SK-N-SH treated with all-trans-retinoic acid at 6 μM for 48 hours (cell line): Measurements from ENCODE around the gene PLCB3.

Experiments used
- ATAC-seq: fragments of 200-7000 bp; cut with Tn5 transposase; 3 replicates; pipeline ENCODE4 v1.9.1; 2020; ENCODE audit warnings: mild to moderate bottlenecking, moderate library complexity
- BACH2 ChIP-seq: fragments of 250-450 bp; sonication (Bioruptor Pico); IDR thresholded peaks from 2 replicates; pipeline ENCODE4 v1.9.0; 2021; ENCODE audit warnings: mild to moderate bottlenecking, borderline replicate concordance
- CSDC2 ChIP-seq: fragments of 250-450 bp; sonication (Bioruptor Pico); IDR thresholded peaks from 2 replicates; pipeline ENCODE4 v1.5.0; 2020; ENCODE audit warnings: mild to moderate bottlenecking, moderate library complexity
- ESRRG ChIP-seq: fragments of 250-450 bp; sonication (Bioruptor Pico); IDR thresholded peaks from 2 replicates; pipeline ENCODE4 v1.6.1; 2021; ENCODE audit warnings: mild to moderate bottlenecking
- GLIS3 ChIP-seq: fragments of 250-450 bp; sonication (Bioruptor Pico); IDR thresholded peaks from 2 replicates; pipeline ENCODE4 v1.5.0; 2020; ENCODE audit warnings: mild to moderate bottlenecking, moderate library complexity
- ISL1 ChIP-seq: fragments of 250-450 bp; sonication (Bioruptor Pico); IDR thresholded peaks from 2 replicates; pipeline ENCODE4 v2.1.2; 2022; ENCODE audit warnings: mild to moderate bottlenecking, moderate library complexity
- OSR1 ChIP-seq: fragments of 250-450 bp; sonication (Bioruptor Pico); IDR thresholded peaks from 2 replicates; pipeline ENCODE4 v1.8.0; 2022; ENCODE audit warnings: moderate library complexity, mild to moderate bottlenecking, inconsistent platforms
- PPARA ChIP-seq: fragments of 250-450 bp; sonication (Bioruptor Pico); IDR thresholded peaks from 2 replicates; pipeline ENCODE4 v1.5.0; 2020; ENCODE audit warnings: mild to moderate bottlenecking, borderline replicate concordance
- RARB ChIP-seq: fragments of 250-450 bp; sonication (Bioruptor Pico); IDR thresholded peaks from 2 replicates; pipeline ENCODE4 v1.8.0; 2021; ENCODE audit warnings: mild to moderate bottlenecking, moderate library complexity
- SNAI2 ChIP-seq: fragments of 250-450 bp; sonication (Bioruptor Pico); IDR thresholded peaks from 2 replicates; pipeline ENCODE4 v1.5.0; 2020; ENCODE audit warnings: mild to moderate bottlenecking, moderate library complexity
- TCF4 ChIP-seq: fragments of 250-450 bp; sonication (Bioruptor Pico); IDR thresholded peaks from 2 replicates; pipeline ENCODE4 v1.8.0; 2021; ENCODE audit warnings: mild to moderate bottlenecking, moderate library complexity, borderline replicate concordance
- TOX ChIP-seq: fragments of 250-450 bp; sonication (Bioruptor Pico); IDR thresholded peaks from 2 replicates; pipeline ENCODE4 v1.8.0; 2021; ENCODE audit warnings: mild to moderate bottlenecking, moderate library complexity, borderline replicate concordance
- ZC3H10 ChIP-seq: fragments of 250-450 bp; sonication (Bioruptor Pico); IDR thresholded peaks from 2 replicates; pipeline ENCODE4 v1.5.1; 2021; ENCODE audit warnings: mild to moderate bottlenecking, moderate library complexity
- ZFP3 ChIP-seq: fragments of 250-450 bp; sonication (Bioruptor Pico); IDR thresholded peaks from 2 replicates; pipeline ENCODE4 v1.5.0; 2020; ENCODE audit warnings: mild to moderate bottlenecking, moderate library complexity
- ZFP30 ChIP-seq: fragments of 450-650 bp; formaldehyde crosslinking; IDR thresholded peaks from 2 replicates; pipeline ENCODE4 v1.5.0; 2022; ENCODE audit warnings: mild to moderate bottlenecking, moderate library complexity
- ZNF565 ChIP-seq: fragments of 450-650 bp; formaldehyde crosslinking; conservative IDR thresholded peaks from 2 replicates; pipeline ENCODE4 v1.5.0; 2020; ENCODE audit warnings: low read depth, mild to moderate bottlenecking, moderate library complexity
- ZNF70 ChIP-seq: fragments of 450-650 bp; formaldehyde crosslinking; IDR thresholded peaks from 2 replicates; pipeline ENCODE4 v1.5.0; 2020; ENCODE audit warnings: mild to moderate bottlenecking, moderate library complexity
- ZNF8 ChIP-seq: fragments of 450-650 bp; formaldehyde crosslinking; IDR thresholded peaks from 2 replicates; pipeline ENCODE4 v1.5.0; 2020; ENCODE audit warnings: mild to moderate bottlenecking, moderate library complexity
- TF ChIP-seq, protein P1 (sequence below): fragments of 250-450 bp; sonication (Bioruptor Pico); IDR thresholded peaks from 2 replicates; pipeline ENCODE4 v1.5.1; 2020; ENCODE audit warnings: low read depth, mild to moderate bottlenecking, moderate library complexity
- TF ChIP-seq, protein P2 (sequence below): fragments of 250-450 bp; sonication (Bioruptor Pico); IDR thresholded peaks from 2 replicates; pipeline ENCODE4 v1.5.1; 2021; ENCODE audit warnings: mild to moderate bottlenecking, moderate library complexity
- TF ChIP-seq, protein P3 (sequence below): fragments of 250-450 bp; sonication (Bioruptor Pico); IDR thresholded peaks from 2 replicates; pipeline ENCODE4 v1.8.0; 2021; ENCODE audit warnings: low read depth, mild to moderate bottlenecking, moderate library complexity, borderline replicate concordance
- TF ChIP-seq, protein P4 (sequence below): fragments of 250-450 bp; sonication (Bioruptor Pico); IDR thresholded peaks from 2 replicates; pipeline ENCODE4 v1.8.0; 2020; ENCODE audit warnings: mild to moderate bottlenecking, moderate library complexity, borderline replicate concordance

The PLCB3 gene

DNA sequence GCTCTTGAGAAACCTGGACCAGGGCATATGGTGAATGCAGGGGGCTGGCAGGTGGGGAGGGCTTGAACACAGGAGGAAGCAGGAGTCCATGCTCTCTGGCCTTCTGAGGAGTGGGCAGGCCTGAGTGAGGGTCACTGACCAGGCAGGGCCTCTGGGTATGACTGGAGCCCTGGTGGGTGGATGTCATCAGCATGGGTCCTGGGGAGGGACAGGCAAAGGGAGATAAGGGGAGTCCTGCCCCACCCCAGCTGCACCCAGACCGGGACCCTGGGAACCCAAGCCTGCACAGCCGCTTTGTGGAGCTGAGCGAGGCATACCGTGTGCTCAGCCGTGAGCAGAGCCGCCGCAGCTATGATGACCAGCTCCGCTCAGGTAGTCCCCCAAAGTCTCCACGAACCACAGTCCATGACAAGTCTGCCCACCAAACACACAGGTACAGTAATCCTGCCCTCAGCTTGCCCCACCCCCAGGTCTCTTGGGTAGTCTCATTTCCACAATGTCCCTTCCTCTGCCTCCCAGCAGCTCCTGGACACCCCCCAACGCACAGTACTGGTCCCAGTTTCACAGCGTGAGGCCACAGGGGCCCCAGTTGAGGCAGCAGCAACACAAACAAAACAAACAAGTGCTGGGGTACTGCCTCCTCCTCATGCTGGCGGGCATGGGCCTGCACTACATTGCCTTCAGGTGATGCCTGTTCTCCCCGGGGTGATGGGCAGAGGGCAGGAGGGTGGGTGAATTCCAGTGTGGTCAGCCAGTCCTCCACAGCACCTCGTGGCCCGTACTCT lies 19.0 kb upstream of the PLCB3 start (continued):
- TF ChIP-seq, protein P1, sequence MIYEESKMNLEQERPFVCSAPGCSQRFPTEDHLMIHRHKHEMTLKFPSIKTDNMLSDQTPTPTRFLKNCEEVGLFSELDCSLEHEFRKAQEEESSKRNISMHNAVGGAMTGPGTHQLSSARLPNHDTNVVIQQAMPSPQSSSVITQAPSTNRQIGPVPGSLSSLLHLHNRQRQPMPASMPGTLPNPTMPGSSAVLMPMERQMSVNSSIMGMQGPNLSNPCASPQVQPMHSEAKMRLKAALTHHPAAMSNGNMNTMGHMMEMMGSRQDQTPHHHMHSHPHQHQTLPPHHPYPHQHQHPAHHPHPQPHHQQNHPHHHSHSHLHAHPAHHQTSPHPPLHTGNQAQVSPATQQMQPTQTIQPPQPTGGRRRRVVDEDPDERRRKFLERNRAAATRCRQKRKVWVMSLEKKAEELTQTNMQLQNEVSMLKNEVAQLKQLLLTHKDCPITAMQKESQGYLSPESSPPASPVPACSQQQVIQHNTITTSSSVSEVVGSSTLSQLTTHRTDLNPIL (CRISPR knock-in tag) = no peak
- TF ChIP-seq ZNF70 (CRISPR knock-in tag) (no peak), TOX (CRISPR knock-in tag) (no peak), BACH2 (CRISPR knock-in tag) (no peak), ZFP3 (no peak), OSR1 (CRISPR knock-in tag) (no peak), ZNF565 (CRISPR knock-in tag) (no peak)
- TF ChIP-seq, protein P2, sequence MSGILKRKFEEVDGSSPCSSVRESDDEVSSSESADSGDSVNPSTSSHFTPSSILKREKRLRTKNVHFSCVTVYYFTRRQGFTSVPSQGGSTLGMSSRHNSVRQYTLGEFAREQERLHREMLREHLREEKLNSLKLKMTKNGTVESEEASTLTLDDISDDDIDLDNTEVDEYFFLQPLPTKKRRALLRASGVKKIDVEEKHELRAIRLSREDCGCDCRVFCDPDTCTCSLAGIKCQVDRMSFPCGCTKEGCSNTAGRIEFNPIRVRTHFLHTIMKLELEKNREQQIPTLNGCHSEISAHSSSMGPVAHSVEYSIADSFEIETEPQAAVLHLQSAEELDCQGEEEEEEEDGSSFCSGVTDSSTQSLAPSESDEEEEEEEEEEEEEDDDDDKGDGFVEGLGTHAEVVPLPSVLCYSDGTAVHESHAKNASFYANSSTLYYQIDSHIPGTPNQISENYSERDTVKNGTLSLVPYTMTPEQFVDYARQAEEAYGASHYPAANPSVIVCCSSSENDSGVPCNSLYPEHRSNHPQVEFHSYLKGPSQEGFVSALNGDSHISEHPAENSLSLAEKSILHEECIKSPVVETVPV (CRISPR knock-in tag) = no peak
- TF ChIP-seq, all 23 proteins: peak for 0

DNA sequence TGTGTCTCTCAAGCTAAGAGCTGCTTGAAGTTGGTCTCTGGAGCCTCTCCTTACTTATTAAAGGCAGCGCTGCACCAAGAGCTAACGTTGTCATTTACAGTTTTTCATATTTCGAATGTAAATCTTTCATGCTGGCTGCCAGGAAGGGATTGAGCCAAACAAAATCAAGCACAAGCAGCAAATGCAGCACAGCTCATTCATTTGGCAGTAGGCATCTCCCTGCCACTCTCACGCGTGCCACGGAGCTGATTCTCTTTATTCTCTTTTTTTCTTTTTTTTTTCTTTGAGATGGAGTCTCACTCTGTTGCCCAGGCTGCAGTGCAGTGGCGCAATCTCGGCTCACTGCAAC lies 18.4 kb upstream of the PLCB3 start:
- ATAC-seq = no peak
- TF ChIP-seq, protein P2 (CRISPR knock-in tag) = no peak
- TF ChIP-seq ZNF565 (CRISPR knock-in tag) (no peak), CSDC2 (CRISPR knock-in tag) (no peak), BACH2 (CRISPR knock-in tag) (no peak), TCF4 (CRISPR knock-in tag) (no peak), ZNF8 (CRISPR knock-in tag) (no peak), TOX (CRISPR knock-in tag) (no peak), ZFP3 (no peak), ISL1 (CRISPR knock-in tag) (no peak), PPARA (CRISPR knock-in tag) (no peak), OSR1 (CRISPR knock-in tag) (no peak), GLIS3 (no peak), ZNF70 (CRISPR knock-in tag) (no peak), RARB (CRISPR knock-in tag) (no peak), ZC3H10 (CRISPR knock-in tag) (no peak), SNAI2 (CRISPR knock-in tag) (no peak)
- TF ChIP-seq, protein P3, sequence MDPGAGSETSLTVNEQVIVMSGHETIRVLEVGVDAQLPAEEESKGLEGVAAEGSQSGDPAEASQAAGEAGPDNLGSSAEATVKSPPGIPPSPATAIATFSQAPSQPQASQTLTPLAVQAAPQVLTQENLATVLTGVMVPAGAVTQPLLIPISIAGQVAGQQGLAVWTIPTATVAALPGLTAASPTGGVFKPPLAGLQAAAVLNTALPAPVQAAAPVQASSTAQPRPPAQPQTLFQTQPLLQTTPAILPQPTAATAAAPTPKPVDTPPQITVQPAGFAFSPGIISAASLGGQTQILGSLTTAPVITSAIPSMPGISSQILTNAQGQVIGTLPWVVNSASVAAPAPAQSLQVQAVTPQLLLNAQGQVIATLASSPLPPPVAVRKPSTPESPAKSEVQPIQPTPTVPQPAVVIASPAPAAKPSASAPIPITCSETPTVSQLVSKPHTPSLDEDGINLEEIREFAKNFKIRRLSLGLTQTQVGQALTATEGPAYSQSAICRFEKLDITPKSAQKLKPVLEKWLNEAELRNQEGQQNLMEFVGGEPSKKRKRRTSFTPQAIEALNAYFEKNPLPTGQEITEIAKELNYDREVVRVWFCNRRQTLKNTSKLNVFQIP = no peak

DNA sequence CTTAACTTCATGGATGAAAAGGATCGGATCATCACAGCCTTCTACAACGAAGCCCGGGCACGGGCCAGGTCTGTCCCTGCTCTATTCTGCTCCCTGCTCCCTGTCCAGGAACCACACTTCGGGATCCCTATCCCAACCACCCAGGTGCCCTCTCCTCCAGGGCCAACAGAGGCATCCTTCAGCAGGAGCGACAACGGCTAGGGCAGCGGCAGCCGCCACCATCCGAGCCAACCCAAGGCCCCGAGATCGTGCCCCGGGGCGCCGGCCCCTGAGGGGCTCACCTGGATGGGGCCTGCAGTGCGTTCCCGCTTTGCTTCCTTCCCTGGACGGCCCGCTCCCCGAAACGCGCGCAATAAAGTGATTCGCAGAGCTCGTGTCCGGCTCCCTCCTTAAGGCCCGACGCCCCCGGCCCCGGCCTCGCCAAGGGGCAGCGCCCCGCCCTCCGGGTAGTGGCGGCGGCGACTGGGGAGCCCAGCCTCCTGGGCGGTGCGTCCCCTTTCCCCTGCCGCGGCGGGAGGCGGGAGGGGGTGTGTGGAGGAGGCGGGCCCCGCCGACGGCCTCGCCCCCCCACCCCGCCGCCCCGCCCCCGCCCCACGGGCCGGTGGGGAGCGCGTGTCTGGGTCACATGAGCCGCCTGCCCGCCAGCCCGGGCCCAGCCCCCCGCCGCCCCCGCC lies 17.3 kb upstream of the PLCB3 start, which contains the start of gene VEGFB:
Gene VEGFB (plus strand): TSS at position 672 of the 674 bp plus-strand sequence. CDS start 250 bp downstream, outside the sequence.
- peak; percentile 54 for ATAC-seq
- TF ChIP-seq ZNF70 (CRISPR knock-in tag) = no peak
- no peak for TF ChIP-seq CSDC2 (CRISPR knock-in tag)
- TF ChIP-seq PPARA (CRISPR knock-in tag) = no peak
- TF ChIP-seq, protein P2 (CRISPR knock-in tag) = no peak
- TF ChIP-seq, protein P3 = no peak
- TF ChIP-seq, protein P4, sequence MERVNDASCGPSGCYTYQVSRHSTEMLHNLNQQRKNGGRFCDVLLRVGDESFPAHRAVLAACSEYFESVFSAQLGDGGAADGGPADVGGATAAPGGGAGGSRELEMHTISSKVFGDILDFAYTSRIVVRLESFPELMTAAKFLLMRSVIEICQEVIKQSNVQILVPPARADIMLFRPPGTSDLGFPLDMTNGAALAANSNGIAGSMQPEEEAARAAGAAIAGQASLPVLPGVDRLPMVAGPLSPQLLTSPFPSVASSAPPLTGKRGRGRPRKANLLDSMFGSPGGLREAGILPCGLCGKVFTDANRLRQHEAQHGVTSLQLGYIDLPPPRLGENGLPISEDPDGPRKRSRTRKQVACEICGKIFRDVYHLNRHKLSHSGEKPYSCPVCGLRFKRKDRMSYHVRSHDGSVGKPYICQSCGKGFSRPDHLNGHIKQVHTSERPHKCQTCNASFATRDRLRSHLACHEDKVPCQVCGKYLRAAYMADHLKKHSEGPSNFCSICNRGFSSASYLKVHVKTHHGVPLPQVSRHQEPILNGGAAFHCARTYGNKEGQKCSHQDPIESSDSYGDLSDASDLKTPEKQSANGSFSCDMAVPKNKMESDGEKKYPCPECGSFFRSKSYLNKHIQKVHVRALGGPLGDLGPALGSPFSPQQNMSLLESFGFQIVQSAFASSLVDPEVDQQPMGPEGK (CRISPR knock-in tag) = no peak
- TF ChIP-seq ZC3H10 (CRISPR knock-in tag) = no peak
- TF ChIP-seq ESRRG (CRISPR knock-in tag) = no peak
- TF ChIP-seq ZNF565 (CRISPR knock-in tag) = no peak
- no peak for TF ChIP-seq TOX (CRISPR knock-in tag)
- TF ChIP-seq ZNF8 (CRISPR knock-in tag) = no peak
- no peak for TF ChIP-seq ZFP3
- no peak for TF ChIP-seq GLIS3
- no peak for TF ChIP-seq ISL1 (CRISPR knock-in tag)
- no peak for TF ChIP-seq ZFP30 (CRISPR knock-in tag)
